IMR-90 (cell line): ENCODE data around the gene SPARC. TPM values are rescaled to one million over a fixed set of nuclear protein-coding genes. Genes with fewer than 3 reads are reported as not detected.

Experiments used
- ATAC-seq: fragments of 200-7000 bp; cut with Tn5 transposase; 2 replicates; pipeline ENCODE4 v1.9.1; 2020; ENCODE audit warnings: low read depth, mild to moderate bottlenecking, moderate library complexity
- BruUV-seq: library from RNA; stranded (reverse); fragments of 400-500 nt; replicated peaks from 2 replicates; lab custom pipeline; 2021; lab: Mats Ljungman, UMichigan
- CTCF ChIA-PET: fragments of 300-600 bp; formaldehyde crosslinking; extraction: SDS; loops from one replicate; lab custom pipeline; 2021; ENCODE audit warnings: antibody characterized with exemption; lab: Yijun Ruan, JAX
- POLR2A ChIA-PET: fragments of 300-600 bp; sonication (Branson Sonifier 250); formaldehyde crosslinking; loops from one replicate; lab custom pipeline; 2022; ENCODE audit warnings: antibody characterized with exemption; ENCODE audit not compliant: unreplicated experiment; lab: Charles Lee
- DNase-seq: peaks from one replicate; pipeline ENCODE4 v3.0.0; 2013
- H2AFZ ChIP-seq: replicated peaks from 2 replicates; pipeline ENCODE3; 2013; ENCODE audit warnings: low read length, mild to moderate bottlenecking; ENCODE audit not compliant: poor library complexity
- H2AK5ac ChIP-seq: 2 replicates; pipeline ENCODE4 v1.6.1; 2013; ENCODE audit warnings: low read depth, low read length, inconsistent platforms
- H2AK9ac ChIP-seq: replicated peaks from 2 replicates; pipeline ENCODE3; 2013; ENCODE audit warnings: mild to moderate bottlenecking, low read depth, low read length, moderate library complexity; ENCODE audit not compliant: poor library complexity
- H2BK120ac ChIP-seq: 2 replicates; pipeline ENCODE4 v1.6.1; 2013; ENCODE audit warnings: low read depth, low read length, inconsistent platforms
- H2BK15ac ChIP-seq: 3 replicates; pipeline ENCODE4 v1.6.1; 2013; ENCODE audit warnings: low read depth, low read length, inconsistent platforms
- H2BK20ac ChIP-seq: 2 replicates; pipeline ENCODE4 v1.6.1; 2013; ENCODE audit warnings: low read depth, mild to moderate bottlenecking, inconsistent platforms, low read length, moderate library complexity
- H2BK5ac ChIP-seq: 2 replicates; pipeline ENCODE4 v1.6.1; 2013; ENCODE audit warnings: mild to moderate bottlenecking, low read depth, low read length, inconsistent platforms; ENCODE audit not compliant: poor library complexity, severe bottlenecking
- H3K14ac ChIP-seq: replicated peaks from 2 replicates; pipeline ENCODE4 v1.6.1; 2013; ENCODE audit warnings: low read depth, low read length, inconsistent platforms
- H3K18ac ChIP-seq: 2 replicates; pipeline ENCODE4 v1.6.1; 2013; ENCODE audit warnings: low read depth, low read length, control low read depth
- H3K23ac ChIP-seq: 2 replicates; pipeline ENCODE4 v1.6.1; 2013; ENCODE audit warnings: low read depth, low read length, inconsistent platforms
- H3K27ac ChIP-seq: 2 replicates; pipeline ENCODE4 v1.5.1; 2013; ENCODE audit warnings: mild to moderate bottlenecking, control low read depth, low read length; ENCODE audit not compliant: insufficient read depth
- H3K27me3 ChIP-seq: 2 replicates; pipeline ENCODE4 v1.6.1; 2013; ENCODE audit warnings: low read length; ENCODE audit not compliant: control insufficient read depth, insufficient read depth
- H3K36me3 ChIP-seq: 2 replicates; pipeline ENCODE4 v1.6.1; 2013; ENCODE audit warnings: low read length, mixed read lengths; ENCODE audit not compliant: control insufficient read depth, insufficient read depth
- H3K4ac ChIP-seq: 2 replicates; pipeline ENCODE4 v1.6.1; 2013; ENCODE audit warnings: low read depth, low read length, inconsistent platforms
- H3K4me1 ChIP-seq: 2 replicates; pipeline ENCODE4 v1.6.1; 2013; ENCODE audit warnings: low read length, mixed read lengths; ENCODE audit not compliant: control insufficient read depth, insufficient read depth
- H3K4me2 ChIP-seq: 2 replicates; pipeline ENCODE4 v1.6.1; 2013; ENCODE audit warnings: low read depth, mild to moderate bottlenecking, control low read depth, low read length, moderate library complexity
- H3K4me3 ChIP-seq: 2 replicates; pipeline ENCODE4 v1.5.1; 2013; ENCODE audit warnings: low read depth, mild to moderate bottlenecking, control low read depth, low read length, moderate library complexity; ENCODE audit not compliant: insufficient read depth
- H3K56ac ChIP-seq: 2 replicates; pipeline ENCODE4 v1.6.1; 2013; ENCODE audit warnings: low read length, inconsistent platforms; ENCODE audit not compliant: insufficient read depth; ENCODE audit errors: extremely low read depth
- H3K79me1 ChIP-seq, 2 experiments: 2 replicates each; pipeline ENCODE4 v1.6.1; 2013; ENCODE audit warnings: low read length in 2 of 2, inconsistent platforms in 1 of 2, low read depth in 1 of 2
- H3K9ac ChIP-seq: 2 replicates; pipeline ENCODE4 v1.6.1; 2013; ENCODE audit warnings: low read depth, low read length, control low read depth
- H3K9me1 ChIP-seq: 2 replicates; pipeline ENCODE4 v1.6.1; 2013; ENCODE audit warnings: low read length, inconsistent platforms; ENCODE audit not compliant: insufficient read depth
- H3K9me3 ChIP-seq: 2 replicates; pipeline ENCODE4 v1.6.1; 2013; ENCODE audit warnings: low read length; ENCODE audit not compliant: control insufficient read depth, insufficient read depth
- H4K20me1 ChIP-seq: 2 replicates; pipeline ENCODE4 v1.6.1; 2013; ENCODE audit warnings: low read length, inconsistent platforms; ENCODE audit not compliant: insufficient read depth
- H4K5ac ChIP-seq: 2 replicates; pipeline ENCODE4 v1.6.1; 2013; ENCODE audit warnings: mild to moderate bottlenecking, low read depth, low read length, control low read depth
- H4K8ac ChIP-seq, 2 experiments: 2 replicates each; pipeline ENCODE4 v1.6.1; 2013; ENCODE audit warnings: low read depth in 2 of 2, low read length in 2 of 2, control low read depth in 1 of 2, inconsistent platforms in 1 of 2
- H4K91ac ChIP-seq: 2 replicates; pipeline ENCODE4 v1.6.1; 2013; ENCODE audit warnings: low read depth, low read length, inconsistent platforms; ENCODE audit not compliant: insufficient read depth
- ELK1 ChIP-seq: fragments of 150-350 bp; IDR thresholded peaks from 2 replicates; pipeline ENCODE4 v1.6.1; 2016; ENCODE audit warnings: low read depth, mild to moderate bottlenecking, low read length, moderate library complexity, borderline replicate concordance
- POLR2A ChIP-seq: IDR thresholded peaks from 2 replicates; pipeline ENCODE4 v1.6.1; 2012; ENCODE audit warnings: mild to moderate bottlenecking, low read depth, low read length
- RFX5 ChIP-seq: IDR thresholded peaks from 2 replicates; pipeline ENCODE4 v1.8.0; 2012; ENCODE audit warnings: low read depth, mild to moderate bottlenecking, low read length, moderate library complexity
- WGBS, 2 experiments: methylation state at CpG; one replicate each; pipeline versions ENCODE4 v1.1.5 to v1.1.7; 2013; ENCODE audit warnings: missing lambda C conversion rate in 2 of 2; ENCODE audit not compliant: insufficient read length in 1 of 2; ENCODE audit errors: extremely low coverage in 2 of 2; 5-methylcytosine and 5-hydroxymethylcytosine counted together
- dilution Hi-C: fragments of 300-500 bp; cut with HindIII; formaldehyde crosslinking; loops from one replicate; pipeline ENCODE4 v1.14.3; 2018; ENCODE audit warnings: low sequenced_read_pairs; ENCODE audit not compliant: unreplicated experiment
- in situ Hi-C: fragments of 300-500 bp; cut with MboI; formaldehyde crosslinking; loops from 3 replicates; pipeline ENCODE4 v1.14.3; 2019; ENCODE audit warnings: low sequenced_read_pairs, inconsistent platforms, mixed read lengths
- intact Hi-C: fragments of 100-400 bp; cut with micrococcal nuclease; formaldehyde crosslinking; loops from 2 replicates; pipeline ENCODE4 v1.10.0; 2022
- polyA plus RNA-seq, 3 experiments: library from polyadenylated mRNA; depleted of rRNA; stranded (reverse); fragments of >200 nt; gene quantifications; 2 replicates each; pipeline ENCODE4 v1.2.3, GENCODE V29; 2012; ENCODE audit warnings: low replicate concordance in 1 of 3
- total RNA-seq: library from RNA; depleted of rRNA; stranded (reverse); fragments of >200 nt; gene quantifications from 2 replicates; pipeline ENCODE4 v1.2.3, GENCODE V29; 2012

SPARC gene
- total and polyA plus RNA-seq, 2 of the 4 experiments (the other 2 are of a cell fraction): 1,186 to 4,692 TPM

- Histone ChIP-seq H2AK5ac (no peak overlapping the region), H3K9me3 (no peaks in the 10 kb centered on the region), H3K4me3 (no peak overlapping the region), H3K4me2 (no peak overlapping the region), H3K9me1 (no peaks in the 10 kb centered on the region), H3K36me3 (no peaks in the 10 kb centered on the region), H3K56ac (no peak overlapping the region), H3K4ac (no peak overlapping the region), H2BK120ac (no peak overlapping the region), H3K9ac (no peak overlapping the region), H2AFZ (no peak overlapping the region), H3K27me3 (peaks cover 24% of the 10 kb centered on the region), H4K91ac (no peak overlapping the region), H4K20me1 (no peaks in the 10 kb centered on the region), H2BK15ac (no peak overlapping the region), H3K23ac (no peak overlapping the region), H3K18ac (no peak overlapping the region), H3K27ac (no peak overlapping the region), H3K4me1 (no peaks in the 10 kb centered on the region), H3K79me1 (no peaks in the 10 kb centered on the region), H2AK9ac (no peak overlapping the region), H4K5ac (no peak overlapping the region), H4K8ac (no peak overlapping the region), H2BK20ac (no peak overlapping the region), H3K14ac (no peak overlapping the region), H2BK5ac (no peak overlapping the region)
- no CpG with 5 or more reads among the region's 5 CpGs for WGBS, 2 experiments
- intact Hi-C loops (no loop called here), in situ Hi-C loops (no loop called here), dilution Hi-C loops (no loop called here)
- no peak for DNase-seq
- no peak for ATAC-seq
- CTCF ChIA-PET: interaction anchor here (0.6 kb wide), 1 partner anchor 1304 kb away, joined by 4 read pairs; no protein-coding TSS in a partner anchor
- POLR2A ChIA-PET: no interaction called here
- no TSS peak for BruUV-seq
- TF ChIP-seq ELK1: no peak
- TF ChIP-seq POLR2A: no peak
- no peak for TF ChIP-seq RFX5
Observed at GRCh38 chr5:151646334-151646733, 40.4 kb downstream of the SPARC start.
